ENCODE measurements around the gene GPM6B.

GPM6B gene

GRCh38 chrX:13854003-13854402 lies 37.1 kb upstream of the GPM6B start:
- Histone ChIP-seq H3K4me2 (ENCODE audit: low read length) (no peak overlapping the region), H3K4me3 (ENCODE audit: low read length) (no peak overlapping the region), H3K9me2 (replicated peaks; ENCODE audit: control insufficient read depth, low read length) (no peaks in the 10 kb centered on the region), H3K27me3 (ENCODE audit: control insufficient read depth, low read length) (peaks cover 3% of the 10 kb centered on the region; the same call in 1 of the 2 replicates), H3K36me3 (ENCODE audit: control insufficient read depth, low read length) (no peaks in the 10 kb centered on the region), H3K79me2 (ENCODE audit: control insufficient read depth, low read length) (no peaks in the 10 kb centered on the region), H3F3A (ENCODE audit: control insufficient read depth, insufficient read depth) (no peaks in the 10 kb centered on the region), H3K4me1 (ENCODE audit: control insufficient read depth, low read length) (no peaks in the 10 kb centered on the region), H3K27ac (ENCODE audit: low read depth, low read length) (no peak overlapping the region), H3K9me3 (ENCODE audit: control insufficient read depth, insufficient read depth, low read length) (no peaks in the 10 kb centered on the region), H4K20me1 (ENCODE audit: control insufficient read depth, insufficient read depth, low read depth, low read length) (no peaks in the 10 kb centered on the region)
- TF ChIP-seq CTCF (IDR thresholded peaks at IDR 0.05; ENCODE audit: low read depth, low read length, poor library complexity, severe bottlenecking): no peak
- TF ChIP-seq EZH2phosphoT487 (IDR thresholded peaks at IDR 0.05; ENCODE audit: borderline replicate concordance, low read length): no peak

GRCh38 chrX:13852001-13852695 lies 35.3 kb upstream of the GPM6B start:
- Histone ChIP-seq H3K36me3 (ENCODE audit: control insufficient read depth, low read length) (no peaks in the 10 kb centered on the region), H3K4me3 (ENCODE audit: low read length) (no peak overlapping the region), H3K27ac (ENCODE audit: low read depth, low read length) (no peak overlapping the region), H3K4me1 (ENCODE audit: control insufficient read depth, low read length) (no peaks in the 10 kb centered on the region), H3K9me3 (ENCODE audit: control insufficient read depth, insufficient read depth, low read length) (no peaks in the 10 kb centered on the region), H3K79me2 (ENCODE audit: control insufficient read depth, low read length) (no peaks in the 10 kb centered on the region), H3K27me3 (ENCODE audit: control insufficient read depth, low read length) (no peaks in the 10 kb centered on the region), H3F3A (ENCODE audit: control insufficient read depth, insufficient read depth) (no peaks in the 10 kb centered on the region), H4K20me1 (ENCODE audit: control insufficient read depth, insufficient read depth, low read depth, low read length) (no peaks in the 10 kb centered on the region), H3K4me2 (ENCODE audit: low read length) (no peak overlapping the region), H3K9me2 (replicated peaks; ENCODE audit: control insufficient read depth, low read length) (no peaks in the 10 kb centered on the region)
- TF ChIP-seq CTCF (IDR thresholded peaks at IDR 0.05; ENCODE audit: low read depth, low read length, poor library complexity, severe bottlenecking) (peak; percentile 31), EZH2phosphoT487 (IDR thresholded peaks at IDR 0.05; ENCODE audit: borderline replicate concordance, low read length) (no peak)

- Histone ChIP-seq H3K79me2 (ENCODE audit: control insufficient read depth, low read length) (no peaks in the 10 kb centered on the region), H3K27ac (ENCODE audit: low read depth, low read length) (no peak overlapping the region), H3K4me1 (ENCODE audit: control insufficient read depth, low read length) (no peaks in the 10 kb centered on the region), H3F3A (ENCODE audit: control insufficient read depth, insufficient read depth) (no peaks in the 10 kb centered on the region), H3K4me2 (ENCODE audit: low read length) (no peak overlapping the region), H3K36me3 (ENCODE audit: control insufficient read depth, low read length) (no peaks in the 10 kb centered on the region), H3K4me3 (ENCODE audit: low read length) (no peak overlapping the region), H3K9me2 (replicated peaks; ENCODE audit: control insufficient read depth, low read length) (no peaks in the 10 kb centered on the region), H4K20me1 (ENCODE audit: control insufficient read depth, insufficient read depth, low read depth, low read length) (no peaks in the 10 kb centered on the region), H3K9me3 (ENCODE audit: control insufficient read depth, insufficient read depth, low read length) (no peaks in the 10 kb centered on the region), H3K27me3 (ENCODE audit: control insufficient read depth, low read length) (no peaks in the 10 kb centered on the region)
- TF ChIP-seq CTCF (IDR thresholded peaks at IDR 0.05; ENCODE audit: low read depth, low read length, poor library complexity, severe bottlenecking): no peak
These were observed 29.0 kb upstream of the GPM6B start for GRCh38 chrX:13845721-13846378.
